GM12873 (cell line): Measurements from ENCODE around the gene GATAD2A.

Source experiments
- CTCF ChIP-seq: IDR thresholded peaks from 2 replicates; pipeline ENCODE4 v1.5.1; 2012; ENCODE audit warnings: low read depth, mild to moderate bottlenecking, moderate library complexity, low read length, control low read depth; ENCODE audit not compliant: insufficient read depth; ENCODE audit errors: missing control alignments

The GATAD2A gene

GRCh38 chr19:19371059-19371458, 34.4 kb upstream of the GATAD2A start:
- TF ChIP-seq CTCF = no peak

GRCh38 chr19:19372656-19373416, 32.6 kb upstream of the GATAD2A start:
- TF ChIP-seq CTCF = no peak

GRCh38 chr19:19379527-19379926, 25.9 kb upstream of the GATAD2A start:
- TF ChIP-seq CTCF = no peak

GRCh38 chr19:19381007-19381926, 24.2 kb upstream of the GATAD2A start:
- no peak for TF ChIP-seq CTCF

- no peak for TF ChIP-seq CTCF
Observed at GRCh38 chr19:19382118-19382517, 23.4 kb upstream of the GATAD2A start.

GRCh38 chr19:19384486-19384885, 21.0 kb upstream of the GATAD2A start:
- no peak for TF ChIP-seq CTCF
